GM12872 (cell line): ENCODE measurements around the gene TXNDC17.

Experiments
- TF ChIP-seq, protein P1 (sequence below): IDR thresholded peaks from 3 replicates; pipeline ENCODE4 v1.5.1; 2011; ENCODE audit warnings: low read depth, mild to moderate bottlenecking, low read length, moderate library complexity; ENCODE audit not compliant: insufficient read depth

The TXNDC17 gene

DNA sequence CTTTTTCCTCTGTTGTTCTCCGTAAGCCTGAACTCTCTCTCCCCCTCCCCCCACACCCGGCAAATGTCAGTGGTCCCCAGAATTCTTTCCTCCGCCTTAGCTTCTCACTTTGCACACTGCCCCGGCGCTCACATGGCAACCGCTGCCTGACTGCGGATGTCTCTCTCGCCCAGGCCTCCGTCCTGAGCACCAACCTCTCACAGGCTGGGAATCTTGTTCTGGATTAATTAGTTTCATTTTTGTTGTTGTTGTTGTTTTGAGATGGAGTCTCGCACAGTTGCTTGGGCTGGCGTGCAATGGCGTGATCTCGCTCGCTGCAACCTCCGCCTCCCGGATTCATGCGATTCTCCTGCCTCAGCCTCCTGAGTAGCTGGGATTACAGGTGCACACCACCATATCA, 27.4 kb downstream of the TXNDC17 start:
- TF ChIP-seq, protein P1, sequence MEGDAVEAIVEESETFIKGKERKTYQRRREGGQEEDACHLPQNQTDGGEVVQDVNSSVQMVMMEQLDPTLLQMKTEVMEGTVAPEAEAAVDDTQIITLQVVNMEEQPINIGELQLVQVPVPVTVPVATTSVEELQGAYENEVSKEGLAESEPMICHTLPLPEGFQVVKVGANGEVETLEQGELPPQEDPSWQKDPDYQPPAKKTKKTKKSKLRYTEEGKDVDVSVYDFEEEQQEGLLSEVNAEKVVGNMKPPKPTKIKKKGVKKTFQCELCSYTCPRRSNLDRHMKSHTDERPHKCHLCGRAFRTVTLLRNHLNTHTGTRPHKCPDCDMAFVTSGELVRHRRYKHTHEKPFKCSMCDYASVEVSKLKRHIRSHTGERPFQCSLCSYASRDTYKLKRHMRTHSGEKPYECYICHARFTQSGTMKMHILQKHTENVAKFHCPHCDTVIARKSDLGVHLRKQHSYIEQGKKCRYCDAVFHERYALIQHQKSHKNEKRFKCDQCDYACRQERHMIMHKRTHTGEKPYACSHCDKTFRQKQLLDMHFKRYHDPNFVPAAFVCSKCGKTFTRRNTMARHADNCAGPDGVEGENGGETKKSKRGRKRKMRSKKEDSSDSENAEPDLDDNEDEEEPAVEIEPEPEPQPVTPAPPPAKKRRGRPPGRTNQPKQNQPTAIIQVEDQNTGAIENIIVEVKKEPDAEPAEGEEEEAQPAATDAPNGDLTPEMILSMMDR, result no peak

DNA sequence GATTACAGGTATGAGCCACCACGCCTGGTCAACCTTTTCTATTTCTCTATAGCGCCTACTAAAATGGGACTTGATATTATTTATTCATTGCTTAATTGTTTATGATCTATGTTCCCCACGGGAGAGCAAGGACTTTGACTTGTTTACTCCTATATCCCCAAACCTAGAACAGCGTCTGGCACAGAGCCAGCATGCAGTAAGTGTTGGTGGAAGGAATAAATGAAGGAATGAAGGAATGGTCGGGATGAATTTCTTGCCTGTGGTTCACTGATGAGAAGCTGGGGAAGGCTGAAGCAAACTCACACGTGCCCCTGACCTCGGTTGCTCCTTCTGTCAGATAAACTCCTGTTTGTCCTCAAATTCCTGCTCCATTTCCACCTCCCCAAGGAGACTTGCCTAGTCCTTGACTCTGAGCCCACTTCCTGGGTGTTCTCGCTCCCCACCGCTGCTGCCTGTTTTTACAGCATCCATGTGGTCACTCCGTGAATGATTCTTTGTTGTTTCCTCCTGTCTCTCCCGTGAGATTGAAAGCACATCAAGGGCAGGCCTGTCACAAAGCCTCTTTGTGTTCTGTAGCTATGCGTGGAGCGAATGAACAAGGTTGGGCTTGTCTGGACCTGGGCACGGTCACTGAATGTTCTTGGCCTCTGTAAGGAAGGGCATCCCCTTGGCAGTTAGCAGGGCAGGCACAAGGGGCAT, 28.0 kb downstream of the TXNDC17 start:
- TF ChIP-seq, protein P1, result no peak

DNA sequence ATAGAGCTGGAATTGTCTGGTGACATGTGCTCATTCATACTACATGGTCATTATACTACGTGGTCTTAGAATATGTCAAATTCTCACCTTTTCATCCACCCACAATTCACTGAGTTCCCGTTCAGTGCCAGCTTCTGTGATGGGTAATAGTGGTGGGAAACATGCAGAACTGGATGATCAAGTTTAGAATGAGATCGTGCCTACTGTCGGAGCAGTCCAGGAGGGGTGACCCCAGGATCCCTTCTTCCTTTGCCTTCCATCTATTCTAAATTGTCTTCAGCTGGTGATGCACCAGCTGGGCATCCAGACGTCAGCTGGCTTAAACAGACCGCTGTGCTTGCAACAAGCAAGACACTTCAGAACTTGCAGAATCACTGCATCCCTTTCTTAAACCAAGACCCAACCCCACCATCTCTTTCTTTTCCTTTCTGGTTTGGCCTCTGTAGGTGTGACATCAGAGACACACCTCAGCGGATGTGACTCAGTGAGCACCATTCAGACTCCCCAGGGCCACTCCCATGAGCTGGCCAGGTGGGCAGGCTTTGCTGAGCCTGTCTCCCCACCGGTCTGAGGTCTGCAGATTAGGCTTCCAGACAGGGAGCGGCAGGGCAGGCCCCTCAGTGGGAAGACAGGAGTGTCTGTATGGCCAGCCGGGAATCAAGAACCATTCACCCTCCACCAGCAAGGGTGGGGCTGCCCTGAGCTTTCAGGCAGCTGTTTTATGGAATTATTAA, 28.8 kb downstream of the TXNDC17 start:
- TF ChIP-seq, protein P1, result no peak

DNA sequence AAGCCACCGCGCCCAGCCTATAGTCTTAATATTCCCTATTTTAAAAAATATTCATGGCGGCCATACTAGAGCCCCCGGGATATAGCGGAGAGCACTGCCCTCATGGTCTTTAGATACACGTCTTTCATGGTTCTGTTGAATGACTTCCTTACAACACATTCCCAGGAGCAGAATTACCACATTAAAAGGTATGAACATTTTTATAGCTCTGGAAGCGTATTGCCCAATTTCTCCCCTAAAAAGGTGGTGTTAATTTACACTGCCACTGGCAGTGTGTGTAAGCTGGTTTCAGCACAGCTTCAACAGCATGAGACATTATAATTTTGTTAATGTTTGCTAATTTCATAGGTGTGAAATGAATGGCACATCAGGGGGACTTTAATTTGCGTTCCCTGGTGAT, 29.7 kb downstream of the TXNDC17 start:
- TF ChIP-seq, protein P1, result no peak

DNA sequence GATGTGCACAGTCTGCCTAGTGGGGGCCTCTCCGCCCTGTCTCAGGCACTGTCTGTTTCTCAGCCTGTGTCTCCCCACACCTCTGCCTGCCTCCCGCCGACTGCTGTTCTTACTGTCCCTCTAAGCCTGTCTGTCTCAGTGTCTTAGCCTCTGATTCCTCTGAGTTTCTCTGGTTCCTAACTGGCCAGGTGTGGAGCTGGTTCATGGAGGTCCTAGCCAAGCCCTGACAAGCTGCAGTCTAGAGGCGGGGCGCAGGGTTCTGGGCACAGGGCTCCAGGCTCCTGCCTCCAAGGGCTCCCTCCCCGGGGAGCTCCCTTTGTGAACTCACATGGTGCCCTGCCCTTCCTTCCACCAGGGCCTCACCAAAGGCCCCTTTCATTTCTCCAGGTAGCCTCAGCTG, 30.1 kb downstream of the TXNDC17 start:
- TF ChIP-seq, protein P1, result no peak

DNA sequence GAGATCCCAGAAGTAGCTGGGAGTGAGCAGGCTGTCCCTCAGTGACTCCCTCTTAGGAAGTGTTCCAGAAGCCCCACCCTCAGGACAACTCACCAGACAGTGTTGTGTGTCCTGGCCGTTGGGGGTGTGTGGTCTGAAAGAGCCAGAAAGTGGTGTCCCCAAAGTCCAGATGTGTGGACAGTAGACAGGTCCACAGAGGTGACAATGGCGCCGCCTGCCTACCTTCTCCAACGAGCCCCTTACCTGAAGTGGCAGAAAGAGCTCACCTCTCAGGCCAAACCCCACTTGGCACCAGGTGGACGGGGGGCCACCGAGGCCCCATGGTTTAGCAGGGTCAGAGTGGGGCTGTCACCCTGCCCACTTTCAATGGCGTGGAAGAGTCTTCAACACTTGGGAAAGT, 30.6 kb downstream of the TXNDC17 start:
- TF ChIP-seq, protein P1, result no peak

DNA sequence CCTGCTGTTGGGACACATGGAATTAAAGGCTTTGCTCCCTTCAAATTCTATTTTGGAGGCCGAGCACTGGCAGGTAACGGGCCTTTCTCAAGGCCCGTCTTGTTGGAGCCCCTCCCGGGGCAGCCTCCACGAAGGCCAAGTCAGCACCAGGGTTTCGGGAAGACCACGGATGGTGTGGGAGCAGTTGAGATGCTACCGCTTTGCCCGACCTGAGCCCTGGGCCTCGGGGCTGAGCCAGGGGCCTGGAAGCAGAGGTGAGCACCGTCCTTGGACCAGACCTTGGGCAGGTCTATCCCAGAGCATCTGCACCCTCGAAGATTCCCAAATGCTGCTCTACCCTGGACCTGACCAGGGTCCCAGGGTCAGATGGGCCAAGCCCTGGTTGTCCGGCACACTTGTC, 33.7 kb downstream of the TXNDC17 start:
- TF ChIP-seq, protein P1, result no peak
